Neural progenitor cell (in vitro differentiated cells): ENCODE data around the gene NFKB1. TPM values are rescaled to one million over a fixed set of nuclear protein-coding genes. Genes with fewer than 3 reads are reported as not detected.

ENCODE experiments used
- DNase-seq: peaks from one replicate; pipeline ENCODE4 v3.0.0-alpha.2; 2016; ENCODE audit warnings: low spot score
- H2AFZ ChIP-seq: fragments of 200-600 bp; sonication (generic); replicated peaks from 2 replicates; pipeline ENCODE4 v1.6.1; 2016; ENCODE audit warnings: antibody characterized with exemption
- H3F3A ChIP-seq: fragments of 200-600 bp; sonication (generic); 2 replicates; pipeline ENCODE4 v1.6.1; 2016; ENCODE audit warnings: antibody characterized with exemption, low read depth
- H3K27ac ChIP-seq: fragments of 200-600 bp; sonication (generic); 2 replicates; pipeline ENCODE4 v1.5.1; 2016; ENCODE audit warnings: mild to moderate bottlenecking
- H3K27me3 ChIP-seq: fragments of 200-600 bp; sonication (generic); 2 replicates; pipeline ENCODE4 v1.6.1; 2016; ENCODE audit warnings: mild to moderate bottlenecking, moderate library complexity
- H3K36me3 ChIP-seq: fragments of 200-600 bp; sonication (generic); 2 replicates; pipeline ENCODE4 v1.5.1; 2016
- H3K4me1 ChIP-seq: fragments of 200-600 bp; sonication (generic); 2 replicates; pipeline ENCODE4 v1.6.1; 2016; ENCODE audit warnings: mixed run types
- H3K4me2 ChIP-seq: fragments of 200-600 bp; sonication (generic); 2 replicates; pipeline ENCODE4 v1.6.1; 2016
- H3K4me3 ChIP-seq: fragments of 200-600 bp; sonication (generic); 2 replicates; pipeline ENCODE4 v1.5.1; 2016
- H3K79me2 ChIP-seq: fragments of 200-600 bp; sonication (generic); 2 replicates; pipeline ENCODE4 v1.6.1; 2016; ENCODE audit warnings: low read depth
- H3K9ac ChIP-seq: fragments of 200-600 bp; sonication (generic); 2 replicates; pipeline ENCODE4 v1.6.1; 2016
- H3K9me3 ChIP-seq: fragments of 200-600 bp; sonication (generic); 2 replicates; pipeline ENCODE4 v1.5.1; 2016; ENCODE audit warnings: low read depth
- H4K20me1 ChIP-seq: fragments of 200-600 bp; sonication (generic); 2 replicates; pipeline ENCODE4 v1.6.1; 2016; ENCODE audit warnings: low read depth
- H3K27ac Mint-ChIP-seq: 3 replicates; pipeline ENCODE4 v1.8.0; 2021; ENCODE audit warnings: mixed read lengths
- H3K27me3 Mint-ChIP-seq: 2 replicates; pipeline ENCODE4 v1.8.0; 2022; ENCODE audit warnings: low read depth, mild to moderate bottlenecking, inconsistent platforms, moderate library complexity, mixed read lengths; ENCODE audit not compliant: insufficient read depth
- H3K36me3 Mint-ChIP-seq: 3 replicates; pipeline ENCODE4 v1.8.0; 2021; ENCODE audit warnings: mixed read lengths
- H3K4me1 Mint-ChIP-seq: 3 replicates; pipeline ENCODE4 v1.8.0; 2021; ENCODE audit warnings: mixed read lengths
- H3K4me3 Mint-ChIP-seq: 3 replicates; pipeline ENCODE4 v1.8.0; 2021; ENCODE audit warnings: mild to moderate bottlenecking, moderate library complexity, mixed read lengths
- H3K9me3 Mint-ChIP-seq: 3 replicates; pipeline ENCODE4 v1.8.0; 2020; ENCODE audit warnings: mixed read lengths
- EZH2 ChIP-seq: fragments of 200-600 bp; sonication (generic); IDR thresholded peaks from 2 replicates; pipeline ENCODE4 v1.6.1; 2017; ENCODE audit warnings: antibody characterized with exemption, mild to moderate bottlenecking, moderate library complexity
- EZH2phosphoT487 ChIP-seq: fragments of 200-600 bp; sonication (generic); IDR thresholded peaks from 2 replicates; pipeline ENCODE4 v1.6.1; 2017; ENCODE audit warnings: antibody characterized with exemption
- total RNA-seq: library from RNA; depleted of rRNA; stranded (reverse); fragments of >200 nt; gene quantifications from 2 replicates; pipeline ENCODE4 v1.2.3, GENCODE V29; 2015; ENCODE audit warnings: low replicate concordance
- TF ChIP-seq, protein P1 (sequence below): fragments of 200-600 bp; sonication (generic); IDR thresholded peaks from 2 replicates; pipeline ENCODE4 v1.5.1; 2017; ENCODE audit warnings: antibody characterized with exemption, mild to moderate bottlenecking

The NFKB1 gene
- total RNA-seq, 1 donor from 2014 or later = 14.1 TPM

DNA sequence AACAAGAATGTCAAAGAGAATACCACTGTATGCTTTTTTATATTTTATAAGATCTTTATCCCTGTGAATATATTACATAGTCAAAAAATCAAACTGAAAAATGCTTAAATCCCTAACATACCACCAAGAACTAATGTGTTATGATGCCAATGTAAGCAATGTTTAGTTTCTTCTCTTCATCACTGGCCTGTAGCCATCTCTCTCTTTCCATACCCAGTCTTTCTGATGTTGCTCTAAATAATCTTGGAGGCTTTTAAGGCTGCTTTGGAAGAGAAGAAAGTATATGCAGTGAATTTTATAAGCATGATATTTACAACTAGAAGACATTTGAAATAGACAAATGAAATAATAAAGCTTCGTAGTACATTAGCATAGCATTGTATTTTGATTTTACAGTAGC, 82.9 kb downstream of the NFKB1 start:
- H3K36me3 ChIP-seq = no peaks in the 10 kb centered on the region
- H3K9ac ChIP-seq = no peak overlapping the region
- Mint-ChIP-seq H3K27me3 (no peaks in the 10 kb centered on the region), H3K27ac (no peak overlapping the region), H3K36me3 (no peaks in the 10 kb centered on the region), H3K9me3 (no peaks in the 10 kb centered on the region), H3K4me3 (no peak overlapping the region), H3K4me1 (peaks cover 2% of the 10 kb centered on the region)
- DNase-seq = no peak
- H3K27ac ChIP-seq = no peak overlapping the region
- peaks cover 11% of the 10 kb centered on the region for H3K4me1 ChIP-seq
- H3K79me2 ChIP-seq = no peaks in the 10 kb centered on the region
- no peaks in the 10 kb centered on the region for H3K9me3 ChIP-seq
- H3K4me2 ChIP-seq = no peak overlapping the region
- TF ChIP-seq EZH2 = no peak
- TF ChIP-seq, protein P1, sequence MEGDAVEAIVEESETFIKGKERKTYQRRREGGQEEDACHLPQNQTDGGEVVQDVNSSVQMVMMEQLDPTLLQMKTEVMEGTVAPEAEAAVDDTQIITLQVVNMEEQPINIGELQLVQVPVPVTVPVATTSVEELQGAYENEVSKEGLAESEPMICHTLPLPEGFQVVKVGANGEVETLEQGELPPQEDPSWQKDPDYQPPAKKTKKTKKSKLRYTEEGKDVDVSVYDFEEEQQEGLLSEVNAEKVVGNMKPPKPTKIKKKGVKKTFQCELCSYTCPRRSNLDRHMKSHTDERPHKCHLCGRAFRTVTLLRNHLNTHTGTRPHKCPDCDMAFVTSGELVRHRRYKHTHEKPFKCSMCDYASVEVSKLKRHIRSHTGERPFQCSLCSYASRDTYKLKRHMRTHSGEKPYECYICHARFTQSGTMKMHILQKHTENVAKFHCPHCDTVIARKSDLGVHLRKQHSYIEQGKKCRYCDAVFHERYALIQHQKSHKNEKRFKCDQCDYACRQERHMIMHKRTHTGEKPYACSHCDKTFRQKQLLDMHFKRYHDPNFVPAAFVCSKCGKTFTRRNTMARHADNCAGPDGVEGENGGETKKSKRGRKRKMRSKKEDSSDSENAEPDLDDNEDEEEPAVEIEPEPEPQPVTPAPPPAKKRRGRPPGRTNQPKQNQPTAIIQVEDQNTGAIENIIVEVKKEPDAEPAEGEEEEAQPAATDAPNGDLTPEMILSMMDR = no peak
- TF ChIP-seq EZH2phosphoT487 = no peak
- H4K20me1 ChIP-seq = no peaks in the 10 kb centered on the region
- H3F3A ChIP-seq = no peaks in the 10 kb centered on the region
- H3K4me3 ChIP-seq = no peak overlapping the region
- H3K27me3 ChIP-seq = no peaks in the 10 kb centered on the region
- H2AFZ ChIP-seq = no peak overlapping the region

DNA sequence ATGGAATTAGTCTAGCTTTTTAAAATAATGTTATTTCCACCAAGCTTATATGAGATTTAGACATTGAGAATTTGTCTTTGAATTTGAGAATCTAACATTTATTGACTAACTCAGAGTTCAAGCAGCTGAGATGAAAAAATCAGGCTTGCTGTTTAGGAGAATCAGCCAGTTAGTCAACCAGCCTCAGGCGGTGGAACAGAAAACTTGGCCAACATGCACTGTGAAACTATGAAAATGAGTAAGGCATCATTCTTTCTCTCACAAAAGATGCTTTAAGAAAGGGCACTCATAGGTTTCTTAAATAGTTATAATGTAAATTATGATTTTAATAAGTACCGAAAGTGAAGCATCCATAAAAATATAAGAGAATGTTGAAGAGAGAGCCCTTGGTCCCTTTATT, 84.2 kb downstream of the NFKB1 start:
- H3K9me3 ChIP-seq = no peaks in the 10 kb centered on the region
- H3K9ac ChIP-seq = no peak overlapping the region
- Mint-ChIP-seq H3K4me1 (no peaks in the 10 kb centered on the region), H3K27ac (no peak overlapping the region), H3K4me3 (no peak overlapping the region), H3K36me3 (no peaks in the 10 kb centered on the region), H3K27me3 (no peaks in the 10 kb centered on the region), H3K9me3 (no peaks in the 10 kb centered on the region)
- no peaks in the 10 kb centered on the region for H3K36me3 ChIP-seq
- H3F3A ChIP-seq = no peaks in the 10 kb centered on the region
- H3K4me2 ChIP-seq = no peak overlapping the region
- peaks cover 3% of the 10 kb centered on the region for H3K4me1 ChIP-seq
- TF ChIP-seq EZH2phosphoT487 (no peak), EZH2 (no peak)
- TF ChIP-seq, protein P1 = no peak
- no peaks in the 10 kb centered on the region for H4K20me1 ChIP-seq
- H3K4me3 ChIP-seq = no peak overlapping the region
- H3K27me3 ChIP-seq = no peaks in the 10 kb centered on the region
- no peaks in the 10 kb centered on the region for H3K79me2 ChIP-seq
- no peak overlapping the region for H3K27ac ChIP-seq
- no peak overlapping the region for H2AFZ ChIP-seq
- DNase-seq = no peak

DNA sequence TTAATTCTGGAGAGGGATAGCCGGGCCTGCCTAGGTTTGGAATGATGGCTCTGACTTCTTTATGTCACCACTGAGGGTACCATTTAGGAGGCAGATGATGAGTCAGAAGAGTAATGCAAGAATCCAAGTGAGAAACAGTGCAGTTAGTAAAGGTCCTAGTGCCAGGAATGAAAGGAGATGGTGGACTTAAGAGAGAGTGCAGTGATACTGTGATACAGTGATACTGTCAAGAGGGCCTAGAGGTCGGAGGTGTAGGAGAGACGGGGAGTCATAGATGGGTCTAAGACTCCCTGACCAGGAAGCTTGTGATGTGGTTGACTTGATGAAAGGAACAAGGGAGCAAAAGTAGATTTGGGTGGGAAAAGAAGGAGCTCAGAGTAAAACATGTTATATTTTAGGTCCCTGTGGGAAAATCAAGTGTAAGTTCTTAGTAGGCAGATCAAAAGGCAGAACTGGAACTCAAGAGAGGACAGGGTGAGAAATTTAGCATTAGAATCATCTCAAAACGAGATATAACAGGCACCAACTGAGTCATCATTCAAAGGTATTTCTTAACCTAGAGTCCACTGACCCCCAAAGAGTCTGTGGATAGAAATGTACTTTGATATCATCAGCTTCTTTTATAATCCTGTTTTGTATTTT, 85.0 kb downstream of the NFKB1 start:
- Mint-ChIP-seq H3K36me3 (no peaks in the 10 kb centered on the region), H3K4me1 (no peaks in the 10 kb centered on the region), H3K4me3 (no peak overlapping the region), H3K9me3 (no peaks in the 10 kb centered on the region), H3K27ac (no peak overlapping the region), H3K27me3 (no peaks in the 10 kb centered on the region)
- Histone ChIP-seq H3K36me3 (no peaks in the 10 kb centered on the region), H3K27ac (no peak overlapping the region), H3K4me2 (no peak overlapping the region), H3K9ac (no peak overlapping the region), H3K9me3 (no peaks in the 10 kb centered on the region), H3K4me1 (no peaks in the 10 kb centered on the region), H3K79me2 (no peaks in the 10 kb centered on the region), H2AFZ (no peak overlapping the region), H3K4me3 (no peak overlapping the region), H3K27me3 (no peaks in the 10 kb centered on the region), H4K20me1 (no peaks in the 10 kb centered on the region), H3F3A (no peaks in the 10 kb centered on the region)
- TF ChIP-seq, protein P1 = no peak
- no peak for TF ChIP-seq EZH2
- TF ChIP-seq EZH2phosphoT487 = no peak
- DNase-seq = no peak
